Measurements from ENCODE around the gene MBP.

DNA sequence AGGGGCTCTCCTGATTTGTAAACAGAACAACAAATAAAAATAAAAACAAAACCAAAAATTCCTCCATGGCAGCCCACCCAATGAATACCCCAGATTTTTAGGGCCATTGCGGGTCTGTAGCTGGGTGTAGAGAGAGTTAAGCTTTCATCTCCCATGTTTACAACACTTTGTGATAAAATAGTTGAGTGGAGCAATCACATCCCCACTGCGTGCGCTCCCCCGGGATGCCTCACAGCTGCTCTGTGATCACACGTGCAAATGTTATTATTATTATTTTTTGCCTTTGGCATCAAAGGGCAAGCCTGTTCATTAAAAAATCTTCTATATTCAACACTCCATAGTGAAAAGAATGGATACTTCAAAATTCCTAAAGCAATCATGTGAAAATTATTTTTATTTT is 118.0 kb downstream of the MBP start:
- TF ChIP-seq SUZ12 (IDR thresholded peaks at IDR 0.05): no peak
- no peak for TF ChIP-seq TARDBP (IDR thresholded peaks at IDR 0.05)
- no peak for TF ChIP-seq NFRKB (IDR thresholded peaks at IDR 0.05)
- no peak for TF ChIP-seq HDGF (IDR thresholded peaks at IDR 0.05; ENCODE audit: borderline replicate concordance)
- TF ChIP-seq FOXA1 (IDR thresholded peaks at IDR 0.05): no peak
